Esophagus squamous epithelium (tissue), 5 donors: ENCODE measurements around the gene KCNAB1. TPM values are rescaled to one million over a fixed set of nuclear protein-coding genes. Genes with fewer than 3 reads are reported as not detected.

ENCODE experiments used
- DNase-seq: peaks from one replicate; lab custom pipeline; 2025; lab: John Stamatoyannopoulos, UW
- H3K27ac ChIP-seq, 4 donors: fragments of 200-600 bp; sonication (generic); one replicate each; pipeline ENCODE4 v1.5.1; 2016 to 2019; ENCODE audit warnings: mild to moderate bottlenecking in 1 of 4
- H3K27me3 ChIP-seq, 4 donors: fragments of 200-600 bp; sonication (generic); 1 replicate in 3 of 4; 2 replicates in 1 of 4; pipeline versions ENCODE4 v1.5.1 to v1.6.0; 2017 to 2021; ENCODE audit warnings: antibody characterized with exemption in 1 of 4
- H3K36me3 ChIP-seq, 3 donors: fragments of 200-600 bp; sonication (generic); one replicate each; pipeline ENCODE4 v1.5.1; 2016 to 2019
- H3K4me1 ChIP-seq, 3 donors: fragments of 200-600 bp; sonication (generic); one replicate each; pipeline ENCODE4 v1.5.1; 2017 to 2019
- H3K4me3 ChIP-seq, 4 donors: fragments of 200-600 bp; sonication (generic); 1 replicate in 3 of 4; 2 replicates in 1 of 4; pipeline ENCODE4 v1.5.1; 2016 to 2019; ENCODE audit warnings: mild to moderate bottlenecking in 2 of 4, moderate library complexity in 1 of 4
- H3K9me3 ChIP-seq, 3 donors: fragments of 200-600 bp; sonication (generic); one replicate each; pipeline ENCODE4 v1.5.1; 2016 to 2019
- POLR2A ChIP-seq, 4 donors: fragments of 450-650 bp; IDR thresholded peaks; one replicate each; pipeline ENCODE4 v1.6.1; 2017; ENCODE audit warnings: antibody characterized with exemption in 4 of 4, mild to moderate bottlenecking in 4 of 4, moderate library complexity in 3 of 4
- WGBS, 2 donors: methylation state at CpG; one replicate each; pipeline ENCODE4 v1.1.5; 2018; 5-methylcytosine and 5-hydroxymethylcytosine counted together
- intact Hi-C: fragments of 100-400 bp; cut with DNase I; formaldehyde crosslinking; loops from one replicate; pipeline ENCODE4 v1.15.0; 2022
- total RNA-seq, 4 donors: library from RNA; depleted of rRNA; stranded (reverse); fragments of >200 nt; gene quantifications; one replicate each; pipeline ENCODE4 v1.1.0, GENCODE V29; 2016
- TF ChIP-seq, protein P1 (sequence below), 6 experiments: fragments of 450-650 bp in 4 of 6; fragments of 200-600 bp in 2 of 6; sonication (generic) in 2 of 6; IDR thresholded peaks; one replicate each; pipeline ENCODE4 v1.5.1; 2016 to 2019; ENCODE audit warnings: antibody characterized with exemption in 6 of 6, mild to moderate bottlenecking in 4 of 6, moderate library complexity in 4 of 6
- donor health status: DM: yes; HTN: yes; CAD: no.

KCNAB1 gene
- total RNA-seq, 4 donors from 2014 or later, result 0.40 to 6.6 (median 1.3) TPM

DNA sequence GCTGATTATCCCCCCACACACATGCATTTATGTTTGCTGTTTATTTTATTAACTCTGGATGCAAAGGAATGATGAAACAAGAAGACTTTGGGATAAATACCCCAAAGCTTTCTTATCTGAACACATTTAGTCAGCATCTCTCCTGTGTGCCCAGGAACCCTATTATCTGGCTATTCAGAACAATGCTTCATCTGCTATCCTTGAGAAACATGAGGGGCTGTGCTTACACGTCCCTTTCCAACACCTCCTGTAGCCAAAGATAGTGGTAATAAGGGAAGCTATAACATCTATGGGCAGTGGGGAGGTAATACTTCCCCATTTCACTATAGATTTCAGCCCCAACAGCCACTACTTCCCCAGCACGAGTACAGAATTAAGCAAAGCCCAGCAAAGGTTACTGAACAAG is 339.8 kb downstream of the KCNAB1 start:
- WGBS, 2 donors, result 54 to 68% methylated on average over 2 of the region's 2 CpGs
- Histone ChIP-seq H3K4me3 (no peak overlapping the region), H3K9me3 (no peaks in the 10 kb centered on the region), H3K27ac (no peak overlapping the region), H3K36me3 (no peaks in the 10 kb centered on the region), H3K4me1 (peaks cover 0 to 44% (median 0%) of the 10 kb centered on the region in 3 donors), H3K27me3 (no peaks in the 10 kb centered on the region)
- TF ChIP-seq POLR2A (IDR thresholded peaks at IDR 0.05), result no peak
- intact Hi-C loops, result no loop called here
- DNase-seq, result no peak

DNA sequence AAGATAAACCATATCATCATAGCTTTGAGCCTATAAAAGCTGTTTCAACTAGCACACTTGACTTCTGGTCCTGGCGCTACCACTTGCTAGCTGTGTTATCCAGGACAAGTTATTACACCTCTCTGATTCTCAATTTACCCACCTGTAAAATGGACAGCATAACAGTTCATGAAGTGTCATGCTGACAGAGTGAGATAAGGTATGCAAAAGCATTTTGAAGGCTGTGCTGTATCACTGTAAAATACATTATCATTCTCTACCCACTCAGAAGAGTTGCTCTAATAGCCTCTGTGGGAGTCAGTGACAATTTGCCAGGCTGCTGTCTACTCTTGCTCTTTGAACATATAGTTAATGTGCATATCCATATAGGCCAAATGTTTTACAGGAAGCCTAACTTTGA is 341.5 kb downstream of the KCNAB1 start:
- Histone ChIP-seq H3K27ac (no peak overlapping the region), H3K9me3 (no peaks in the 10 kb centered on the region), H3K27me3 (no peaks in the 10 kb centered on the region), H3K4me3 (no peak overlapping the region), H3K4me1 (peaks cover 0 to 29% (median 0%) of the 10 kb centered on the region in 3 donors), H3K36me3 (no peaks in the 10 kb centered on the region)
- no peak for TF ChIP-seq POLR2A (IDR thresholded peaks at IDR 0.05)
- TF ChIP-seq, protein P1, sequence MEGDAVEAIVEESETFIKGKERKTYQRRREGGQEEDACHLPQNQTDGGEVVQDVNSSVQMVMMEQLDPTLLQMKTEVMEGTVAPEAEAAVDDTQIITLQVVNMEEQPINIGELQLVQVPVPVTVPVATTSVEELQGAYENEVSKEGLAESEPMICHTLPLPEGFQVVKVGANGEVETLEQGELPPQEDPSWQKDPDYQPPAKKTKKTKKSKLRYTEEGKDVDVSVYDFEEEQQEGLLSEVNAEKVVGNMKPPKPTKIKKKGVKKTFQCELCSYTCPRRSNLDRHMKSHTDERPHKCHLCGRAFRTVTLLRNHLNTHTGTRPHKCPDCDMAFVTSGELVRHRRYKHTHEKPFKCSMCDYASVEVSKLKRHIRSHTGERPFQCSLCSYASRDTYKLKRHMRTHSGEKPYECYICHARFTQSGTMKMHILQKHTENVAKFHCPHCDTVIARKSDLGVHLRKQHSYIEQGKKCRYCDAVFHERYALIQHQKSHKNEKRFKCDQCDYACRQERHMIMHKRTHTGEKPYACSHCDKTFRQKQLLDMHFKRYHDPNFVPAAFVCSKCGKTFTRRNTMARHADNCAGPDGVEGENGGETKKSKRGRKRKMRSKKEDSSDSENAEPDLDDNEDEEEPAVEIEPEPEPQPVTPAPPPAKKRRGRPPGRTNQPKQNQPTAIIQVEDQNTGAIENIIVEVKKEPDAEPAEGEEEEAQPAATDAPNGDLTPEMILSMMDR (IDR thresholded peaks at IDR 0.05), result no peak
- DNase-seq, result no peak
- WGBS, 2 donors, result 100% methylated on average over 1 of the region's 1 CpG
- intact Hi-C loops, result no loop called here

DNA sequence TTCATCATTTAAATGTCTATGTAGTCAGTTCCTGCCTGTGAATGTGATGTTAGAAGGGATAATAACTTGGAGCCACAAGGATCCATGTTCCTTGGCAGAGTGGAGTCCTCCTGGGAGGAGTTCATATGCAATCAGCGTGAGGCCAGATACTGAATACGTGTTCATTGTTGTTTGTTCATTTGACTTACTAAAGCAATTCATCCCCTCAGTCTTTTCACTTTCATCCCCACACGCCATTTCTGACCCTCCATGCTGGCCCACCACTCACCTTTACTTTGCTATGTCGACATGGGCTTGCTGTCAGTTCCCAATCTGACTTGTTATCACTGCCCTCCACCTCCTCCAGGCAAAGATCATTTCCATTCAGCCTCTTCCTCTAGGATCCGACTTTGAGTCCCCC is 342.7 kb downstream of the KCNAB1 start:
- no peak for DNase-seq
- WGBS, 2 donors, result 79 to 82% methylated on average over 5 of the region's 5 CpGs
- Histone ChIP-seq H3K4me1 (peaks cover 0 to 18% (median 0%) of the 10 kb centered on the region in 3 donors), H3K27me3 (no peaks in the 10 kb centered on the region), H3K27ac (no peak overlapping the region), H3K9me3 (no peaks in the 10 kb centered on the region), H3K36me3 (no peaks in the 10 kb centered on the region), H3K4me3 (no peak overlapping the region)
- TF ChIP-seq, protein P1 (IDR thresholded peaks at IDR 0.05), result no peak
- no peak for TF ChIP-seq POLR2A (IDR thresholded peaks at IDR 0.05)
- intact Hi-C loops, result no loop called here

DNA sequence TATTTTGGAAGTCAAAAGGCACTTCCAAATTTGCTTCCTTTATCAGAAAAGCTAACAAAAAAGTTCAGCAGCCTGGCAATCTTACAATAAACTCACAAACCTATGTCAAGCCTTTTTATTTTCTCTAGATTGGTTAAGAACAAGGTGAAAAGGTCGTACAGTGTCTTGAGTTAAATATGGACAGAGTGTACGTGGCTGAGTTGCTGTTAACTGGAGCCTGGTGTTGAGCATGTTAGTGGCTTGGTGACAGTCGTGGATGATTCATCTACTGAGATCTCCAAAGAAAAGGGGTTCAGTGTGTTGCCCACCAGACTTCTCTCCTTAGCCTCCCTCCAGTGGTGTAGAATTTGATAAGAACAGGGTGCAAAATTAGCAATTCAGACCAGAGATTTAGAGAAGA is 344.8 kb downstream of the KCNAB1 start:
- Histone ChIP-seq H3K4me1 (peaks cover 0 to 2% (median 0%) of the 10 kb centered on the region in 3 donors), H3K27me3 (no peaks in the 10 kb centered on the region), H3K36me3 (no peaks in the 10 kb centered on the region), H3K27ac (no peak overlapping the region), H3K4me3 (no peak overlapping the region), H3K9me3 (no peaks in the 10 kb centered on the region)
- no peak for TF ChIP-seq POLR2A (IDR thresholded peaks at IDR 0.05)
- TF ChIP-seq, protein P1 (IDR thresholded peaks at IDR 0.05), result no peak
- intact Hi-C loops, result no loop called here
- 80% methylated on average over 3 of the region's 3 CpGs for WGBS, 2 donors
- DNase-seq, result no peak

DNA sequence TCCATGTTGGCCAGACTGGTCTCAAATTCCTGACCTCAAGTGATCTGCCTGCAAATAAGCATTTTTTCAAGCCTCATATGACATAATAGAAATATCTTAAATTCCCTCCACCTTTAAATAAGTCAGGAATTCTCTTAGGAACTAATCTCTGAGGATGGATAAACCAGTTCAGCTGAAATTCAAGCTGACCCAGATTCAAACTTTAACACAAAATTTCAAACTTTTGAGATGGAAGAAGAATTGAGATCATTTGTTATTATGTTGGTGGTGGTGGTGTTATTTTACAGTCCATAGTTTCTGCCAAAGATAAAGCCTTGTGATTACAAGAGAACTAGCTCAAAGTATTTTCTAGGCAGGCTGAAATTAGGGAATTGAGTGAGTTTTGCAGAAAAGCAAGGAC is 349.1 kb downstream of the KCNAB1 start:
- no peak overlapping the region for H3K4me3 ChIP-seq
- no peaks in the 10 kb centered on the region for H3K4me1 ChIP-seq

More for the DNA sequence above, 349.1 kb downstream of the KCNAB1 start:
- H3K27me3 ChIP-seq, result no peaks in the 10 kb centered on the region
- H3K36me3 ChIP-seq, result no peaks in the 10 kb centered on the region
- no peak for DNase-seq
- TF ChIP-seq POLR2A (IDR thresholded peaks at IDR 0.05), result no peak
- TF ChIP-seq, protein P1 (IDR thresholded peaks at IDR 0.05), result no peak
- H3K27ac ChIP-seq, result no peak overlapping the region
- no peaks in the 10 kb centered on the region for H3K9me3 ChIP-seq
- intact Hi-C loops, result no loop called here
